ENCODE data around the gene MAL. TPM values are rescaled to one million over a fixed set of nuclear protein-coding genes. Genes with fewer than 3 reads are reported as not detected.

MAL gene
- total RNA-seq, 1 donor from 2014 or later, result 21.2 TPM

DNA sequence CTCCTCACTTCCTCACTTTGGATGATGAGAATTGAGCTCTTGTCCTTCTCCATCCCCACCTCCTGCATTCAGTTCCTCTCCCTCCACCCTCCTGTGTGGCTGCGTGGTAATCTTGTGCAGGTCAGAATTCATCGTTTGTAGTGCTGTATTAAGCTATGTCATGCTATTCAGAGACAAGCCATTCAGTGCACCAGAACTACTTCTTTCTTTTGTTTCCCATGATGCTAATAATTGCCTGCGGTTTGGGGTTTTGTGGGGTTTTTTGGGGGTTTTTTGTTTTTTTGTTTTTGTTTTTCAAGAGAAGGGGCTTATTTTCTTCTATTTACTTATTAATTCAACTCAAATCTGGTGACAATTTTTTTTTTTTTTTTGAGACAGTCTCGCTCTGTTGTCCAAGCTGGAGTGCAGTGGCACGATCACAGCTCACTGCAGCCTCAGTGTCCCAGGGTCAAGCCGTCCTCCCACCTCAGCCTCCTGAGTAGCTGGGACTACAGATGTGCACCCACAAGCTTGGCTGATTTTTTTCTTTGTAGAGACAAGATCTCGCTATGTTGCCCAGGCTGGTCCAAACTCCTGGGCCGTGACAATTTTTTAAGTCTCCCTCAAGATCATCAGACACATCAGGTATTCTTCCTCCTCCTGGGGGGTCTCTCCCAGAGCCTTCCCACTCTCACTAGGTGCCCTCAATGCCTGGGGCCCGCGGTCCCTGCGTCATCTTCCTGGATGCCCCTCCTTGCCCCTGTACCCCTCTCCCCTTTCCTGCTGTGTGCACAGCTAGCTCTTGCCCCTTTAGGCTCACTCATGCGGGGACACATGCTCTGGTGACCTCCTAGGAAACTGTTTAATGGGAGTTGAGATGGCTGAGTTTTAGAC is 37.8 kb downstream of the MAL start:
- Histone ChIP-seq H3K4me3 (no peak overlapping the region), H3K27ac (no peak overlapping the region), H3K36me3 (no peaks in the 10 kb centered on the region), H3K9me3 (no peaks in the 10 kb centered on the region), H3K4me1 (no peaks in the 10 kb centered on the region), H3K27me3 (no peaks in the 10 kb centered on the region)
- intact Hi-C loops (cut with DNase I), result no loop called here
- no peak for ATAC-seq
- DNase-seq, result no peak
- TF ChIP-seq CTCF (IDR thresholded peaks at IDR 0.05), result no peak

DNA sequence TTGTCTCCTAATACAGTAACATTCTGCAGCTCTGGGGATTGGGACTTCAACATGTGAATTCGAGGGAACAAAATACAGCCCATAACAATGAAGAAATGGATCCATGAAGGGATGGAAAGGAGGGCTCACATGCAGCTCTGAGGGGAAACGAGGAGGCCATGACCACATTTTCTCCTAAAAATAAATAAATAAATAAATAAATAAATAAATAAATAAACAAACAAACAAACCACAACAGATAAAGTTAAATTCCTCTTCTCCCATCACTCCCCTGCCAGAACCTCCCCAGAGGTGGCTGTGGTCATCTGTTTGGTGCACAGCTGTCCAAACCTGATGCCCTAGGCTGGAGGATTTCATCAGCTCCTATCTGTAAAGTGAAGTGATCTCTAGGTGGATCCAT is 42.7 kb downstream of the MAL start:
- H3K4me1 ChIP-seq, result no peaks in the 10 kb centered on the region
- no peak for DNase-seq
- no peaks in the 10 kb centered on the region for H3K9me3 ChIP-seq
- intact Hi-C loops (cut with DNase I), result no loop called here
- no peak overlapping the region for H3K27ac ChIP-seq
- ATAC-seq, result no peak
- H3K27me3 ChIP-seq, result no peaks in the 10 kb centered on the region
- TF ChIP-seq CTCF (IDR thresholded peaks at IDR 0.05), result no peak
- H3K4me3 ChIP-seq, result no peak overlapping the region
- no peaks in the 10 kb centered on the region for H3K36me3 ChIP-seq

DNA sequence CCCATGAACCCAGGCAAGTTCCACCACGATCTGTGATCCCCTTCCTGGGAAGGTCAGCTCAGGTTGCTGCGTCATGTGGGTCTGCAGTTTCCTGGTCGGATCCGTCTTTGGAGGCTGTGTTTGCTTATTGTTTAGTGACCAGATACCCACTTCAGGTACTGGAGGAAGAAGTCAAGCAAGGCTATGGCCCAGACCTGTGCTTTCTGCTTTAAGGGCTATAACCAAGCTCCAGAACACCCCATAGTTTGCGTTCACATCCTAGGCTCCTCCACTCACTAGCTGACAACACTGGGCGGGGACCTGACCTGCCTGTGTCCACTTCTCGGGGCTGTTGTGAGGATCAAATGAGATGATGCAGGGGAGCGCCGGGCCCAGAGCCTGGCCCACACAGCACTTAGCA is 44.0 kb downstream of the MAL start:
- TF ChIP-seq CTCF (IDR thresholded peaks at IDR 0.05), result no peak
- intact Hi-C loops (cut with DNase I), result no loop called here
- ATAC-seq (no peak), DNase-seq (no peak)
- no peak overlapping the region for H3K27ac ChIP-seq
- H3K4me1 ChIP-seq, result no peaks in the 10 kb centered on the region
- no peaks in the 10 kb centered on the region for H3K36me3 ChIP-seq
- H3K9me3 ChIP-seq, result no peaks in the 10 kb centered on the region
- H3K4me3 ChIP-seq, result no peak overlapping the region
- H3K27me3 ChIP-seq, result no peaks in the 10 kb centered on the region

GRCh38 chr2:95071856-95072255 is 46.3 kb downstream of the MAL start:
- Histone ChIP-seq H3K36me3 (no peaks in the 10 kb centered on the region), H3K27ac (no peak overlapping the region), H3K9me3 (no peaks in the 10 kb centered on the region), H3K4me1 (peaks cover 8% of the 10 kb centered on the region), H3K27me3 (no peaks in the 10 kb centered on the region), H3K4me3 (no peak overlapping the region)
- intact Hi-C loops (cut with DNase I), result no loop called here
- TF ChIP-seq CTCF (IDR thresholded peaks at IDR 0.05), result no peak
- ATAC-seq, result no peak
- DNase-seq, result no peak

GRCh38 chr2:95072424-95072823 is 46.9 kb downstream of the MAL start:
- Histone ChIP-seq H3K36me3 (no peaks in the 10 kb centered on the region), H3K4me1 (peaks cover 14% of the 10 kb centered on the region)
- TF ChIP-seq CTCF (IDR thresholded peaks at IDR 0.05), result no peak

More at GRCh38 chr2:95072424-95072823, 46.9 kb downstream of the MAL start:
- intact Hi-C loops (cut with DNase I), result no loop called here
- DNase-seq, result no peak
- H3K4me3 ChIP-seq, result no peak overlapping the region
- ATAC-seq, result no peak
- H3K9me3 ChIP-seq, result no peaks in the 10 kb centered on the region
- no peak overlapping the region for H3K27ac ChIP-seq
- H3K27me3 ChIP-seq, result no peaks in the 10 kb centered on the region
